PFSK-1 (cell line): Measurements from ENCODE around the gene FLNA.

Experiments used
- FOXP2 ChIP-seq: optimal IDR thresholded peaks from 2 replicates; pipeline ENCODE3; 2011; ENCODE audit warnings: borderline replicate concordance, control low read depth, inconsistent platforms; ENCODE audit not compliant: insufficient read depth; ENCODE audit errors: extremely low read length, extremely low read depth
- POLR2AphosphoS5 ChIP-seq: IDR thresholded peaks from 2 replicates; pipeline ENCODE4 v1.6.1; 2012; ENCODE audit warnings: low read depth, mild to moderate bottlenecking, control low read depth, low read length, moderate library complexity
- SIN3A ChIP-seq: IDR thresholded peaks from 2 replicates; pipeline ENCODE4 v1.6.1; 2012; ENCODE audit warnings: mild to moderate bottlenecking, low read length, moderate library complexity, borderline replicate concordance; ENCODE audit not compliant: insufficient read depth
- TAF1 ChIP-seq: IDR thresholded peaks from 2 replicates; pipeline ENCODE4 v1.6.1; 2012; ENCODE audit warnings: low read length, control low read depth, borderline replicate concordance; ENCODE audit not compliant: insufficient read depth
- TF ChIP-seq, protein P1 (sequence below), 2 experiments: IDR thresholded peaks; 2 replicates each; pipeline versions ENCODE4 v1.6.1 to v1.8.0; 2011 to 2012; ENCODE audit warnings: low read depth in 2 of 2, low read length in 2 of 2, control low read depth in 1 of 2, inconsistent platforms in 1 of 2, mild to moderate bottlenecking in 1 of 2, moderate library complexity in 1 of 2; ENCODE audit not compliant: insufficient read depth in 1 of 2

FLNA gene

DNA sequence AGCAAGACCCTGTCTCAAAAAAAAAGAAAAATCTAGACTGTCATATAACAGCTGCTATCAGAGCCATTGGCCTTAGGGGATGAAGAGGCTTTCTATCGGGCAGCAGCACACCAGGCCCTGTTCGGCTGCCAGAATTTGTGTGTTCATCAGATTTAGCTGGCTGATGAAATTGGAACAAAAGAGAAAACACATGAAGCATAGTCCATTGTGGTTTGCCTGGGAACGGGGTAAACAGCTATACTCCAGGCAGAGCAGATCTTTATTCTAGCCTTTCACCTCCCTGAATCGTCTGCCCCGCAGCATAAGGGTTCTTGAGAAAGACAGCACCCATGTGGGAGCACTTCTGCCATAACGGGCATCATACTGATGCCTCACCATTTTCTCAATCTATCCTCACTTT, 67.2 kb downstream of the FLNA start:
- TF ChIP-seq FOXP2, result no peak

DNA sequence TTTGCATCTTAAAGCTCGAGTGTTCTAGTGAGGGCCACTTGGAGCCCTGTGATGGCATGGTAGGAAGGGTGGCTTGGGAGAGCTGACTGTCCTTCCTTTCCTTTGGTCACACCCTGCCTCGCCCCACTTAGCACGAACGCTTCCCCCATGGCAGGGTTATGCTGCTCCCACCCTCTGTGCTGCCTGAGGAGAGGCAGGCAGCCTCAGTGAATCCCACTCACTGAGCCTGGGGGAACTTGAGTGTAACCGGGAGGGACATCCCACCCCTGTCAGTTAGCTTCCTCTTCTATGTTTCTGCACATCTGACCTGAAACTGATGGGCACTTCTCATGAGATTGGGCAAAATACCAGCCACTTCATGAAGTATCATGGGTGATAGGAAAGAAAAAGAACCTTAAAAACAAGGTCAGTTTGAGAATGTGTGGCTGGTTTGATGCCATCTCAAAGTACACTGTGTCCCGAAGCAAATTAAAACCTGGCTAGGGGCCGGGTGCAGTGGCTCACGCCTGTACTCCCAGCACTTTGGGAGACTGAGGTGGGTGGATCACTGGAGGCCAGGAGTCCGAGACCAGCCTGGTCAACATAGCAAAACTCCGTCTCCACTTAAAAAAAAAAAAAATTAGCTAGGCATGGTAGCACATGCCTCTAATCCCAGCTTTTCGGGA, 68.8 kb downstream of the FLNA start:
- TF ChIP-seq TAF1, result no peak
- TF ChIP-seq, protein P1, sequence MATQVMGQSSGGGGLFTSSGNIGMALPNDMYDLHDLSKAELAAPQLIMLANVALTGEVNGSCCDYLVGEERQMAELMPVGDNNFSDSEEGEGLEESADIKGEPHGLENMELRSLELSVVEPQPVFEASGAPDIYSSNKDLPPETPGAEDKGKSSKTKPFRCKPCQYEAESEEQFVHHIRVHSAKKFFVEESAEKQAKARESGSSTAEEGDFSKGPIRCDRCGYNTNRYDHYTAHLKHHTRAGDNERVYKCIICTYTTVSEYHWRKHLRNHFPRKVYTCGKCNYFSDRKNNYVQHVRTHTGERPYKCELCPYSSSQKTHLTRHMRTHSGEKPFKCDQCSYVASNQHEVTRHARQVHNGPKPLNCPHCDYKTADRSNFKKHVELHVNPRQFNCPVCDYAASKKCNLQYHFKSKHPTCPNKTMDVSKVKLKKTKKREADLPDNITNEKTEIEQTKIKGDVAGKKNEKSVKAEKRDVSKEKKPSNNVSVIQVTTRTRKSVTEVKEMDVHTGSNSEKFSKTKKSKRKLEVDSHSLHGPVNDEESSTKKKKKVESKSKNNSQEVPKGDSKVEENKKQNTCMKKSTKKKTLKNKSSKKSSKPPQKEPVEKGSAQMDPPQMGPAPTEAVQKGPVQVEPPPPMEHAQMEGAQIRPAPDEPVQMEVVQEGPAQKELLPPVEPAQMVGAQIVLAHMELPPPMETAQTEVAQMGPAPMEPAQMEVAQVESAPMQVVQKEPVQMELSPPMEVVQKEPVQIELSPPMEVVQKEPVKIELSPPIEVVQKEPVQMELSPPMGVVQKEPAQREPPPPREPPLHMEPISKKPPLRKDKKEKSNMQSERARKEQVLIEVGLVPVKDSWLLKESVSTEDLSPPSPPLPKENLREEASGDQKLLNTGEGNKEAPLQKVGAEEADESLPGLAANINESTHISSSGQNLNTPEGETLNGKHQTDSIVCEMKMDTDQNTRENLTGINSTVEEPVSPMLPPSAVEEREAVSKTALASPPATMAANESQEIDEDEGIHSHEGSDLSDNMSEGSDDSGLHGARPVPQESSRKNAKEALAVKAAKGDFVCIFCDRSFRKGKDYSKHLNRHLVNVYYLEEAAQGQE (IDR thresholded peaks at IDR 0.05; ENCODE audit: insufficient read depth in 1 of 2, low read depth in 2 of 2, low read length in 2 of 2), result no peak

GRCh38 chrX:154304846-154305245, 69.6 kb downstream of the FLNA start:
- TF ChIP-seq POLR2AphosphoS5, result no peak
- no peak for TF ChIP-seq FOXP2
- TF ChIP-seq SIN3A, result no peak
- TF ChIP-seq, protein P1 (IDR thresholded peaks at IDR 0.05; ENCODE audit: insufficient read depth in 1 of 2, low read depth in 2 of 2, low read length in 2 of 2), result no peak
- no peak for TF ChIP-seq TAF1

DNA sequence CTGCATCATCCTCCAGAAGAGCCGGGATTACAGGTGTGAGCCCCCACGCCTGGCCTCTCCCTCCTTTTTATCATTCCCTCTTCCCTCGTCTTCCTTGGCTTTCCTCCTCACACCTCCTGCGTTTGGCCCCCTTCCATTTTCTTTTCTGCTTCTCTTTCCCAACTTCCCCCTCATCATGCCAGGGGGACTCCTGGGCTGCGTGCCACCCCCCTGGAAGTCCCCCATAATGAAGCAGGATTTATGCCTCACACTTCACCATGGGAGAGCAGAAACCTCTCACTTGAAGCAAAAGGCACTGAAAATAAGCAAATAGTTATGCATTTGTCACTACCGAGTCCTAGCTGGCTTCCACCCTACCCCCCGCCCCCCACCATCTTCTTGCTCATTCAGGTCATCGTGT, 71.0 kb downstream of the FLNA start:
- TF ChIP-seq SIN3A (no peak), TAF1 (no peak), FOXP2 (no peak), POLR2AphosphoS5 (no peak)
- TF ChIP-seq, protein P1 (IDR thresholded peaks at IDR 0.05; ENCODE audit: insufficient read depth in 1 of 2, low read depth in 2 of 2, low read length in 2 of 2), result no peak

- TF ChIP-seq, protein P1 (IDR thresholded peaks at IDR 0.05; ENCODE audit: insufficient read depth in 1 of 2, low read depth in 2 of 2, low read length in 2 of 2), result no peak
- TF ChIP-seq FOXP2, result no peak
- no peak for TF ChIP-seq POLR2AphosphoS5
- TF ChIP-seq SIN3A, result no peak
- no peak for TF ChIP-seq TAF1
These were observed 73.6 kb downstream of the FLNA start for GRCh38 chrX:154300816-154301215.
